ENCODE measurements around the gene PSMB11. TPM values are rescaled to one million over a fixed set of nuclear protein-coding genes. Genes with fewer than 3 reads are reported as not detected.
A peak's percentile ranks its signal among the peaks of the same experiment; 100 is the strongest.

PSMB11 gene
- total RNA-seq, 1 donor from 2014 or later = not detected

GRCh38 chr14:23078692-23079116, 36.7 kb downstream of the PSMB11 start:
- peak in 1 of 2 donors; percentile 87 for DNase-seq (ENCODE audit: low read depth in 2 of 2)

- DNase-seq (ENCODE audit: low read depth in 2 of 2) = no peak
Measured at GRCh38 chr14:23079716-23080115, 37.7 kb downstream of the PSMB11 start.

- no peak for DNase-seq (ENCODE audit: low read depth in 2 of 2)
Measured at GRCh38 chr14:23080474-23080873, 38.5 kb downstream of the PSMB11 start.

DNA sequence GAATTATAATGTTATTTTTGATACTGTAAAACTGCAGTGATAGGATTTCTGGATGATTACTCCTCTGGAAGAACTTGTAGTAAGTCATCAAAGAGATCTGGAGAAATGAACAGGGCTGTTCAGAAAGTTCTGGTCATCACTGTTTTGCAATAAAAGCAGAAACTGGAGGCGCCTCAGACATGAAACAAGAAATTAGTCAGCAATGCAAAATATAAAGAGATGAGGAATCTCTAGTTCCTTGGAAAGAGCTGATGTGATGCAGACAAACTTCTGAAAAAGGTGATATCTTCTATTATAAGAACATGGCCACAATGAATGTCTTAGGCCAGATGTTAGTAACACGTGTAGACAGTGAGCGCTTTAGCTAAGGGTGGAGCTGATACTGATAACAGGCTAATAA, 43.4 kb downstream of the PSMB11 start:
- no peak for DNase-seq (ENCODE audit: low read depth in 2 of 2)

DNA sequence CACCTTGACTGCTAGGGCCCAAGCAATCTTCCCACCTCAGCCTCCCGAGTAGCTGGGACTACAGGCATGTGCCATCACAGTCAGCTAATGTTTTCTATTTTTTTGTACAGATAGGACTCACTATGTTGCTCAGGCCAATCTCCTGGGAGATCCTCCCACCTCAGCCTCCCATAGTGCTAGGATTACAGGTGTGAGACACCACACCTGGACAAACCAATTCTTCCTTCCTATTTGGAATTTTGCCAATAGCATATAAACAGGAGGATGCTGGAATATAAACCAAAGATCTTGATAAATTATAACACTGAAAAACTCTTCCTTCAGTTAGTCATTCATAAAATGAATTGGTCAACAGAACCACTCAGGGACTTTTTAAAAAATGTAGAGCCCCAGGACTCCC, 44.6 kb downstream of the PSMB11 start:
- no peak for DNase-seq (ENCODE audit: low read depth in 2 of 2)

DNA sequence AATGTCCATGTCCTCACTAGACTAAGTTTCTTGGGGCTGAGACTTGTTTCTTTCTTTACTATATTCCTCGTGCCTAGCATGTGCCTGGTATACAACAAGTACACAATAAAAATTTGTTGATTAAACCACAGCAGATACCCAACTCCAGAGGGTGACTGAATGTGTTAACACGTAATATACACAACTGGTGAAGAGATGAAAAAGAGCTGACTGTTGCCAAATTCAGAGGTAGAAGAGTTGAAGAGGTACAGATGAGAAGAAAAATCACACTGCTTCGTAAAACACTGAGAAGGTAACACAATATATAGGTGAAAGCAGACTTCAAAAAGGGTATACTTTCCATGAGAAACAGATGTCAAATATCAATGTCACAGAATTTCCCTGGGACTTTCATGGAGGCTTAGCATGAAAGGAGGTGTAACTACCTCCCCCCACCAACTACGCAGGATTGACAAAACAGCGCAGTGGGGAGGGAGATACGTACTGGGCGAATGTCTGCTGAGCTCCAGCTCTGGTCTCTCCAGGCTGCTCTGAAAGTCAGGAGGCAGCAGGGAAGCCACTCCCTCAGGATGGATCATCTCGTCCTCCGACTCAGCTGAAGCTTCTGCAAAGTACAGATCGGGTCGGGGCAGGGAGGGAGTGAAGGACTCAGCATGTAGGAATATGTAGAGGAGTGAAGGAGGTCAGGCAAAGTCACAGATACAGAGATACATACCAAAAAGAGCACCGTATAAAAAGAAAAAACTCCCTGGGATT, 47.7 kb downstream of the PSMB11 start:
- DNase-seq (ENCODE audit: low read depth in 2 of 2) = no peak

GRCh38 chr14:23090254-23090636, 48.2 kb downstream of the PSMB11 start:
- DNase-seq (ENCODE audit: low read depth in 2 of 2) = no peak

DNA sequence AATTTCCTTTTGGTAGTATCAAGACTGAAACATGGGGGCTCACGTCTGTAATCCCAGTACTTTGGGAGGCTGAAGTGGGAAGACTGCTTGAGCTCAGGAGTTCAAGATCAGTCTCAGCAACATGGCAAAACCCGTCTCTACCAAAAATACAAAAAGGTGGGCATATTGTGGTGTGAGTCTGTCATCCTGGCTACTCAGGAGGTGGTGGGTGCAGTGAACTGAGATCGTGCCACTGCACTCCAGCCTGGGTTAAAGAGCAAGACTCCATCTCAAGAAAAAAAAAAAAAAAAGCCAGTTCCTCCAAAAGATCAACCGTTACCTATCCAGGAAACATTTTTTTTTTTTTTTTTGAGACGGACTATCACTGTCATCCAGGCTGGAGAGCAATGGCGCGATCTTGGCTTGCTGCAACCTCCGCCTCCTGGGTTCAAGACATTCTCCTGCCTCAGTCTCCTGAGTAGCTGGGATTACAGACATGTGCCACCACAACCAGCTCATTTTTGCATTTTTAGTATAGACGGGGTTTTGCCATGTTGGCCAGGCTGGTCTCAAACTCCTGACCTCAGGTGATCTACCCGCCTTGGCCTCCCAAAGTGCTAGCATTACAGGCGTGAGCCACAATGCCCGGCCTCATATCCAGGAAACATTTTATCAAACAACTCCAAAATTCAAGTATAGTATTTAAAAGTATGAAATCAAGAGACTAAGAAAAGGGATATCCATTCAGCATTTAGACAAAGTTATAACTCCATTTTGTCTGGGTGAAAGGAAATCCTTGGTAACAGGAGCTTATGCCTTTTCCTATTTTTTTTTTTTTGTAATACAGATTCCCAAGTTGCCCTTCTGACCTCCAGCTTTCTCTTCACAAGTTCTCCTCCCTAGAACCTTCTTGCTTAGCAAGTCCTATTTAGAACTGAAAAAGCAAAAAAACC, 49.5 kb downstream of the PSMB11 start:
- no peak for DNase-seq (ENCODE audit: low read depth in 2 of 2)

DNA sequence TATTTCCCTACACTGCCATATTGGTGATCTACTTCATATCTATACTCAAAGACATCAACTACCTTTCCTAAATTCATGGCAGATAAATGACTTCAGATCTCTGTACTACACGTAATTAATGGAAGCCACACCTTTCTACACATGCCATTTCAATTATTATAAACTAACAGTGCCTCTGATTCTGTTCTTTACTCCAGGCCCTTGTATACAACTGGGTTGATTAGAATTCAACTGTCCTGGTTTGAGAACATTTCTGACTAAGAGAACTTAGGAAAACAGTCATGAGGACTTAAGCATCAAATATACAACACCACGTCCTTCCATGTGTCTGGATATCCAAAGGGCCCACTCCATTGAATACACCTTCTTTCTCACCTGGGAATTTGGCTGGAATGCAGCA, 51.1 kb downstream of the PSMB11 start:
- no peak for DNase-seq (ENCODE audit: low read depth in 2 of 2)

- DNase-seq (ENCODE audit: low read depth in 2 of 2) = no peak
Measured at GRCh38 chr14:23093526-23093925, 51.5 kb downstream of the PSMB11 start.

Other genes starting within 250 kb of the PSMB11 start
- 1.9 and 7.8 TPM in 2 replicates for gene SLC7A7, start 226.8 kb upstream of the PSMB11 start, total RNA-seq
- 31.1 and 41.2 TPM in 2 replicates for gene MRPL52, start 212.3 kb upstream of the PSMB11 start, total RNA-seq
- gene MMP14, start 205.6 kb upstream of the PSMB11 start, total RNA-seq = 74.8 and 81.0 TPM in 2 replicates
- gene LRP10, start 170.5 kb upstream of the PSMB11 start, total RNA-seq = 35.2 and 65.7 TPM in 2 replicates
- under 0.01 TPM in 1 of 2 replicates, not detected in the other for gene REM2, start 159.0 kb upstream of the PSMB11 start, total RNA-seq
- 36.1 and 44.4 TPM in 2 replicates for gene RBM23, start 123.1 kb upstream of the PSMB11 start, total RNA-seq
- gene PRMT5, start 112.8 kb upstream of the PSMB11 start, total RNA-seq = 38.4 and 47.1 TPM in 2 replicates
- gene HAUS4, start 85.1 kb upstream of the PSMB11 start, total RNA-seq = 14.5 and 29.7 TPM in 2 replicates
- gene AJUBA, start 59.7 kb upstream of the PSMB11 start, total RNA-seq = 35.7 and 40.3 TPM in 2 replicates
- 4.1 and 4.4 TPM in 2 replicates for gene C14orf93, start 32.1 kb upstream of the PSMB11 start, total RNA-seq
- gene PSMB5, start 7.3 kb upstream of the PSMB11 start, total RNA-seq = 216 and 232 TPM in 2 replicates
- 1.5 and 1.9 TPM in 2 replicates for gene CDH24, start 15.3 kb downstream of the PSMB11 start, total RNA-seq
- gene ACIN1, start 52.9 kb downstream of the PSMB11 start, total RNA-seq = 36.8 and 43.0 TPM in 2 replicates
- 38.6 and 49.8 TPM in 2 replicates for gene C14orf119, start 53.3 kb downstream of the PSMB11 start, total RNA-seq
- not detected in 2 replicates for gene CIROP, start 62.8 kb downstream of the PSMB11 start, total RNA-seq
- gene CEBPE, start 77.0 kb downstream of the PSMB11 start, total RNA-seq = not detected in 2 replicates
- gene SLC7A8, start 141.4 kb downstream of the PSMB11 start, total RNA-seq = 0.13 and 1.0 TPM in 2 replicates
- not detected in 2 replicates for gene RNF212B, start 195.7 kb downstream of the PSMB11 start, total RNA-seq
- gene HOMEZ, start 243.9 kb downstream of the PSMB11 start, total RNA-seq = 3.1 and 4.6 TPM in 2 replicates

All from dermis microvascular lymphatic vessel endothelial cell (primary cell).